H1 (cell line): ENCODE results near the gene PLXNB3. TPM values are rescaled to one million over a fixed set of nuclear protein-coding genes. Genes with fewer than 3 reads are reported as not detected.

ENCODE experiments used
- CTCF ChIA-PET: fragments of 300-600 bp; sonication (Branson Sonifier 250); formaldehyde crosslinking; loops from one replicate; lab custom pipeline; 2021; ENCODE audit not compliant: partially characterized antibody; lab: Charles Lee
- POLR2A ChIA-PET: fragments of 300-600 bp; sonication (Branson Sonifier 250); formaldehyde crosslinking; loops from one replicate; lab custom pipeline; 2021; ENCODE audit warnings: inconsistent platforms; ENCODE audit not compliant: partially characterized antibody; lab: Charles Lee
- DNase-seq, 2 experiments: peaks; one replicate each; pipeline versions ENCODE4 v3.0.0 to v3.0.0-alpha.2; 2010 to 2022; ENCODE audit warnings: low spot score in 2 of 2, low read depth in 1 of 2, mixed read lengths in 1 of 2
- FAIRE-seq: peaks from 2 replicates; lab custom pipeline; 2011; peaks lifted over from hg19 to GRCh38; lab: Jason Lieb, UNC
- H2AFZ ChIP-seq: 2 replicates; pipeline ENCODE4 v1.8.1; 2012; ENCODE audit warnings: low read length, inconsistent platforms
- H2AK5ac ChIP-seq: 2 replicates; pipeline ENCODE4 v1.6.1; 2013; ENCODE audit warnings: low read depth, low read length
- H2BK120ac ChIP-seq: replicated peaks from 2 replicates; pipeline ENCODE3; 2013; ENCODE audit warnings: low read depth, low read length, inconsistent platforms
- H2BK12ac ChIP-seq: 2 replicates; pipeline ENCODE4 v1.6.1; 2013; ENCODE audit warnings: low read depth, low read length
- H2BK15ac ChIP-seq: 2 replicates; pipeline ENCODE4 v1.6.1; 2013; ENCODE audit warnings: low read length
- H2BK20ac ChIP-seq: 2 replicates; pipeline ENCODE4 v1.6.1; 2013; ENCODE audit warnings: low read length
- H2BK5ac ChIP-seq: 2 replicates; pipeline ENCODE4 v1.6.1; 2013; ENCODE audit warnings: low read depth, low read length
- H3K14ac ChIP-seq: 2 replicates; pipeline ENCODE4 v1.6.1; 2013; ENCODE audit warnings: inconsistent platforms; ENCODE audit not compliant: insufficient read length
- H3K18ac ChIP-seq: 2 replicates; pipeline ENCODE4 v1.6.1; 2013; ENCODE audit warnings: low read length; ENCODE audit errors: extremely low read depth
- H3K23ac ChIP-seq: 2 replicates; pipeline ENCODE4 v1.6.1; 2013; ENCODE audit warnings: inconsistent platforms; ENCODE audit not compliant: insufficient read length
- H3K23me2 ChIP-seq: 2 replicates; pipeline ENCODE4 v1.6.1; 2013; ENCODE audit warnings: low read depth, low read length
- H3K27ac ChIP-seq: 2 replicates; pipeline ENCODE4 v1.6.1; 2011; ENCODE audit warnings: low read depth, low read length, inconsistent platforms
- H3K27me3 ChIP-seq, 4 experiments: replicated peaks in 1 of 4; 1 replicate in 1 of 4; 2 replicates in 3 of 4; pipeline versions ENCODE4 v1.6.1 to v1.8.1; 2011 to 2013; ENCODE audit warnings: low read length in 3 of 4, mild to moderate bottlenecking in 3 of 4, inconsistent platforms in 2 of 4, mixed read lengths in 2 of 4, moderate library complexity in 1 of 4; ENCODE audit not compliant: control insufficient read depth in 3 of 4, insufficient read depth in 3 of 4; ENCODE audit errors: extremely low read depth in 1 of 4
- H3K36me3 ChIP-seq, 4 experiments: 2 replicates each; pipeline versions ENCODE4 v1.6.1 to v1.8.1; 2011 to 2013; ENCODE audit warnings: mild to moderate bottlenecking in 4 of 4, low read length in 3 of 4, moderate library complexity in 2 of 4, control low read depth in 1 of 4, inconsistent platforms in 1 of 4; ENCODE audit not compliant: insufficient read depth in 4 of 4, control insufficient read depth in 2 of 4
- H3K4ac ChIP-seq: replicated peaks from 2 replicates; pipeline ENCODE3; 2013; ENCODE audit warnings: low read length, low read depth, mixed read lengths, inconsistent platforms; ENCODE audit not compliant: insufficient read length
- H3K4me1 ChIP-seq, 4 experiments: replicated peaks in 1 of 4; 1 replicate in 1 of 4; 2 replicates in 3 of 4; pipeline versions ENCODE4 v1.6.1 to v1.8.1; 2011 to 2013; ENCODE audit warnings: low read length in 3 of 4, inconsistent platforms in 2 of 4, mixed read lengths in 1 of 4; ENCODE audit not compliant: insufficient read depth in 4 of 4, control insufficient read depth in 3 of 4
- H3K4me2 ChIP-seq, 2 experiments: 2 replicates each; pipeline versions ENCODE4 v1.6.1 to v1.8.1; 2011 to 2013; ENCODE audit warnings: low read depth in 2 of 2, low read length in 2 of 2, control low read depth in 1 of 2, inconsistent platforms in 1 of 2, mild to moderate bottlenecking in 1 of 2; ENCODE audit not compliant: insufficient read depth in 1 of 2
- H3K4me3 ChIP-seq, 4 experiments: fragments of 200-600, 300-600 bp in 1 of 4; sonication (generic), shearing (Covaris generic), sonication (Bioruptor Twin) in 1 of 4; 2 replicates each; pipeline versions ENCODE4 v1.5.1 to v1.8.1; 2011 to 2016; ENCODE audit warnings: low read length in 4 of 4, low read depth in 3 of 4, control low read depth in 2 of 4, inconsistent platforms in 2 of 4, mild to moderate bottlenecking in 2 of 4, mixed read lengths in 1 of 4, moderate library complexity in 1 of 4; ENCODE audit not compliant: insufficient read depth in 2 of 4; ENCODE audit errors: extremely low read depth in 1 of 4
- H3K56ac ChIP-seq: replicated peaks from 2 replicates; pipeline ENCODE3; 2013; ENCODE audit warnings: low read depth, mild to moderate bottlenecking, mixed read lengths, low read length, inconsistent platforms; ENCODE audit not compliant: insufficient read length
- H3K79me1 ChIP-seq: 2 replicates; pipeline ENCODE4 v1.6.1; 2013; ENCODE audit warnings: low read depth, low read length, control low read depth
- H3K79me2 ChIP-seq, 2 experiments: 2 replicates each; pipeline versions ENCODE4 v1.6.1 to v1.8.1; 2012 to 2013; ENCODE audit warnings: low read length in 2 of 2, mild to moderate bottlenecking in 2 of 2, inconsistent platforms in 1 of 2; ENCODE audit not compliant: insufficient read depth in 2 of 2, control insufficient read depth in 1 of 2
- H3K9ac ChIP-seq, 4 experiments: replicated peaks in 1 of 4; 1 replicate in 1 of 4; 2 replicates in 3 of 4; pipeline versions ENCODE4 v1.6.1 to v1.8.1; 2011 to 2013; ENCODE audit warnings: low read depth in 3 of 4, low read length in 3 of 4, control low read depth in 2 of 4, mild to moderate bottlenecking in 2 of 4, moderate library complexity in 2 of 4, inconsistent platforms in 1 of 4; ENCODE audit errors: extremely low read depth in 1 of 4
- H3K9me3 ChIP-seq, 2 experiments: 2 replicates each; pipeline versions ENCODE4 v1.6.1 to v1.8.1; 2012 to 2013; ENCODE audit warnings: mild to moderate bottlenecking in 2 of 2, moderate library complexity in 2 of 2, control low read depth in 1 of 2, inconsistent platforms in 1 of 2, low read depth in 1 of 2, low read length in 1 of 2, mixed read lengths in 1 of 2; ENCODE audit not compliant: insufficient read depth in 2 of 2
- H4K20me1 ChIP-seq, 2 experiments: replicated peaks in 1 of 2; 2 replicates each; pipeline versions ENCODE3 to v1.8.1; 2011 to 2013; ENCODE audit warnings: inconsistent platforms in 2 of 2, low read length in 2 of 2, mild to moderate bottlenecking in 1 of 2; ENCODE audit not compliant: insufficient read depth in 2 of 2, control insufficient read depth in 1 of 2
- H4K5ac ChIP-seq: 2 replicates; pipeline ENCODE4 v1.6.1; 2013; ENCODE audit warnings: low read length, low read depth, mixed read lengths, inconsistent platforms; ENCODE audit not compliant: insufficient read length
- H4K8ac ChIP-seq: 2 replicates; pipeline ENCODE4 v1.8.0; 2013; ENCODE audit warnings: mild to moderate bottlenecking, moderate library complexity, low read length, inconsistent platforms; ENCODE audit not compliant: insufficient read depth; ENCODE audit errors: extremely low read depth
- H4K91ac ChIP-seq: replicated peaks from 2 replicates; pipeline ENCODE3; 2013; ENCODE audit warnings: low read length, mixed read lengths, inconsistent platforms; ENCODE audit not compliant: insufficient read length
- CBX8 ChIP-seq: fragments of 300-800, 300-1000 bp; sonication (generic); IDR thresholded peaks from 2 replicates; pipeline ENCODE4 v1.7.1; 2016; ENCODE audit warnings: low read depth, low read length, borderline replicate concordance
- CHD2 ChIP-seq: IDR thresholded peaks from 2 replicates; pipeline ENCODE4 v1.6.1; 2012; ENCODE audit warnings: low read length, improper control_type of control experiment
- HDAC2 ChIP-seq, 2 experiments: fragments of 300-600 bp in 1 of 2; sonication (generic) in 1 of 2; IDR thresholded peaks; 2 replicates each; pipeline ENCODE4 v1.6.1; 2011 to 2012; ENCODE audit warnings: low read depth in 2 of 2, low read length in 2 of 2, mild to moderate bottlenecking in 2 of 2, moderate library complexity in 2 of 2, borderline replicate concordance in 1 of 2, inconsistent platforms in 1 of 2
- JUND ChIP-seq: IDR thresholded peaks from 2 replicates; pipeline ENCODE4 v1.6.1; 2011; ENCODE audit warnings: mild to moderate bottlenecking, improper control_type of control experiment, low read length
- POLR2AphosphoS5 ChIP-seq: IDR thresholded peaks from 2 replicates; pipeline ENCODE4 v1.6.1; 2011; ENCODE audit warnings: low read depth, low read length
- RAD21 ChIP-seq, 2 experiments: IDR thresholded peaks in 1 of 2; conservative IDR thresholded peaks in 1 of 2; 2 replicates each; pipeline ENCODE4 v1.6.1; 2011; ENCODE audit warnings: low read depth in 2 of 2, low read length in 2 of 2, improper control_type of control experiment in 1 of 2, inconsistent platforms in 1 of 2, mild to moderate bottlenecking in 1 of 2, moderate library complexity in 1 of 2
- SUZ12 ChIP-seq: fragments of 200-600 bp; sonication (generic); IDR thresholded peaks from 2 replicates; pipeline ENCODE4 v1.6.1; 2012; ENCODE audit warnings: mild to moderate bottlenecking, inconsistent platforms, low read length, moderate library complexity, mixed read lengths
- WGBS, 2 experiments: shearing (Covaris generic) in 1 of 2; methylation state at CpG; one replicate each; pipeline versions ENCODE4 v1.1.6 to v1.1.7; 2013 to 2015; ENCODE audit warnings: low lambda C conversion rate in 2 of 2, mixed read lengths in 2 of 2, inconsistent platforms in 1 of 2, low coverage in 1 of 2, missing lambda C conversion rate in 1 of 2; ENCODE audit not compliant: insufficient replicate concordance in 2 of 2, insufficient coverage in 1 of 2, insufficient read length in 1 of 2; ENCODE audit errors: extremely low coverage in 1 of 2, missing lambda C conversion rate in 1 of 2; 5-methylcytosine and 5-hydroxymethylcytosine counted together
- polyA plus RNA-seq, 7 experiments: library from polyadenylated mRNA; depleted of rRNA in 3 of 7; stranded (reverse) in 5 of 7; unstranded in 2 of 7; fragments of >200 nt in 5 of 7; fragments of 200-250 nt in 2 of 7; gene quantifications; 1 replicate in 5 of 7; 2 replicates in 1 of 7; 4 replicates in 1 of 7; pipeline versions ENCODE4 v1.2.1 to v1.2.3, GENCODE V29; 2011 to 2013; ENCODE audit warnings: missing spikeins in 2 of 7, mixed read lengths in 2 of 7
- total RNA-seq: library from RNA; stranded (reverse); fragmentation: NEBNext Ultra II Directional; extraction: Animal tissue kit (Norgen Biotek cat#: 25700); gene quantifications from 2 replicates; pipeline ENCODE4 v1.2.1, GENCODE V29; 2021
- TF ChIP-seq, protein P1 (sequence below): IDR thresholded peaks from 2 replicates; pipeline ENCODE4 v1.6.1; 2012; ENCODE audit warnings: inconsistent platforms
- TF ChIP-seq, protein P2 (sequence below): IDR thresholded peaks from 2 replicates; pipeline ENCODE4 v1.6.1; 2012; ENCODE audit warnings: low read length, inconsistent platforms

The PLXNB3 gene
- total and polyA plus RNA-seq, 2 of the 8 experiments (the other 6 are each of a cell fraction or from before 2014, with no cell fraction given) = 1.2 to 2.7 TPM

DNA sequence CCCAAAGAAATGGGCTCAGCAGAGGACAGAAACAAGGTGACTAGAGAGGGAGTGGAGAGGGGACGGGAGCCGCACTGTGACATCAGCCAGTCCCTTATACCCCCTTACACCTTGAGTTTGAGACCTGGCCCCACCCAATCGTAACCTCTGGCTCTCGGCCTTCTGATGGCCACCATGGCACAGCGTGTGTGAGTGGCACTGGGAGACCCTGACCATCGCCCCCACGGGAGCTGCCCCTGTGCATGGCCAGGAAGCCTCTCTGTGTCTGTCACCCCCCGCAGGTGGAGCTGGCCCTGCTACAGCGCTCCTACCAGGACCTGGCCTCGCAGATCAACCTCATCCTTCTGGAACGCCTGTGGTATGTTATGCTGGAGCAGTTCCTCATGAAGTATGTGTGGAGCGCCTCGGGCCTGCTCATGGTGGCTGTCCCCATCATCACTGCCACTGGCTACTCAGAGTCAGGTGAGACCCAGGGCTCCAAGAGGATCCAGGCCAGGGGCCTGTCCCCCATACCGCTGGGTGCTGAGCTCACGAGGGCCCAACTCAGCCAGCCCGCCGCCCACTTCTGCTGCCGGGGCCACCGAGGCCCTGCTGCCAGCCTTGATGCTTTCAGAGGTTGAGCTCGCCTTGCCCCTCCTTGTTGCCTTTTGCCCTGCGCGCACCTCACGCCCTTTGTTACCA is 35.0 kb upstream of the PLXNB3 start:
- H2BK120ac ChIP-seq = no peak overlapping the region
- no peak overlapping the region for H3K27ac ChIP-seq
- no peaks in the 10 kb centered on the region for H3K79me2 ChIP-seq
- no peak overlapping the region for H2BK5ac ChIP-seq
- H3K27me3 ChIP-seq = no peaks in the 10 kb centered on the region
- H3K4me1 ChIP-seq = peaks cover 0 to 15% (median 9%) of the 10 kb centered on the region in 4 experiments; a peak in 6 of 7 replicates
- H2AK5ac ChIP-seq = no peak overlapping the region
- H3K4me3 ChIP-seq = no peak overlapping the region
- no peak overlapping the region for H3K4ac ChIP-seq
- no peaks in the 10 kb centered on the region for H3K9me3 ChIP-seq
- H2BK12ac ChIP-seq = no peak overlapping the region
- FAIRE-seq = no peak
- ChIA-PET CTCF (interaction anchor here (0.6 to 1.2 kb wide), 7 partner anchors 7 to 199 kb away, joined by 3 to 4 read pairs (median 3); no protein-coding TSS in a partner anchor), POLR2A (interaction anchor here (0.6 kb wide), 1 partner anchor 16 kb away, joined by 3 read pairs; no protein-coding TSS in a partner anchor)
- no peak overlapping the region for H3K56ac ChIP-seq
- H2AFZ ChIP-seq = no peak overlapping the region
- H2BK15ac ChIP-seq = no peak overlapping the region
- H3K14ac ChIP-seq = no peak overlapping the region
- H3K79me1 ChIP-seq = no peaks in the 10 kb centered on the region
- no peaks in the 10 kb centered on the region for H3K36me3 ChIP-seq
- H4K91ac ChIP-seq = no peak overlapping the region
- TF ChIP-seq HDAC2 (IDR thresholded peaks at IDR 0.05; ENCODE audit: borderline replicate concordance in 1 of 2, low read depth in 2 of 2, low read length in 2 of 2) = no peak
- no peak for TF ChIP-seq RAD21 (IDR thresholded peaks at IDR 0.05 in 1 of 2, conservative IDR thresholded peaks at IDR 0.05 in 1 of 2; ENCODE audit: low read depth in 2 of 2, low read length in 2 of 2)
- TF ChIP-seq POLR2AphosphoS5 = no peak
- TF ChIP-seq, protein P1, sequence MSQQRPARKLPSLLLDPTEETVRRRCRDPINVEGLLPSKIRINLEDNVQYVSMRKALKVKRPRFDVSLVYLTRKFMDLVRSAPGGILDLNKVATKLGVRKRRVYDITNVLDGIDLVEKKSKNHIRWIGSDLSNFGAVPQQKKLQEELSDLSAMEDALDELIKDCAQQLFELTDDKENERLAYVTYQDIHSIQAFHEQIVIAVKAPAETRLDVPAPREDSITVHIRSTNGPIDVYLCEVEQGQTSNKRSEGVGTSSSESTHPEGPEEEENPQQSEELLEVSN = no peak
- TF ChIP-seq CBX8 = no peak
- TF ChIP-seq, protein P2, sequence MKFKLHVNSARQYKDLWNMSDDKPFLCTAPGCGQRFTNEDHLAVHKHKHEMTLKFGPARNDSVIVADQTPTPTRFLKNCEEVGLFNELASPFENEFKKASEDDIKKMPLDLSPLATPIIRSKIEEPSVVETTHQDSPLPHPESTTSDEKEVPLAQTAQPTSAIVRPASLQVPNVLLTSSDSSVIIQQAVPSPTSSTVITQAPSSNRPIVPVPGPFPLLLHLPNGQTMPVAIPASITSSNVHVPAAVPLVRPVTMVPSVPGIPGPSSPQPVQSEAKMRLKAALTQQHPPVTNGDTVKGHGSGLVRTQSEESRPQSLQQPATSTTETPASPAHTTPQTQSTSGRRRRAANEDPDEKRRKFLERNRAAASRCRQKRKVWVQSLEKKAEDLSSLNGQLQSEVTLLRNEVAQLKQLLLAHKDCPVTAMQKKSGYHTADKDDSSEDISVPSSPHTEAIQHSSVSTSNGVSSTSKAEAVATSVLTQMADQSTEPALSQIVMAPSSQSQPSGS = no peak
- TF ChIP-seq CHD2 = no peak
- no peak for TF ChIP-seq JUND
- TF ChIP-seq SUZ12 = no peak
- peaks cover 0 to 8% of the 10 kb centered on the region in 2 experiments for H4K20me1 ChIP-seq
- H2BK20ac ChIP-seq = no peak overlapping the region
- H4K5ac ChIP-seq = no peak overlapping the region
- 95% methylated on average over 11 of the region's 23 CpGs; no CpG with 5 or more reads in 1 of the 2 experiments for WGBS, 2 experiments
- no peak overlapping the region for H3K23ac ChIP-seq
- no peak overlapping the region for H3K4me2 ChIP-seq
- H3K23me2 ChIP-seq = no peaks in the 10 kb centered on the region
- DNase-seq = no peak
- no peak overlapping the region for H3K9ac ChIP-seq
- no peak overlapping the region for H4K8ac ChIP-seq
- no peak overlapping the region for H3K18ac ChIP-seq
